IPS DF 6.9 (cell line): Measurements from ENCODE around the gene PIP5K1B.
"Not testable (repeated sequence)": the region's sequence is repeated elsewhere in the genome, so short reads cannot be mapped to it uniquely, and the experiment has no call there.

Experiments
- DNase-seq: peaks from one replicate; pipeline ENCODE4 v3.0.0-alpha.2; 2013; ENCODE audit warnings: low read depth, low spot score
- H3K27ac ChIP-seq: one replicate; pipeline ENCODE4 v1.5.1; 2013; ENCODE audit warnings: low read length, control low read depth
- H3K27me3 ChIP-seq: 2 replicates; pipeline ENCODE4 v1.6.1; 2013; ENCODE audit warnings: mild to moderate bottlenecking, low read length; ENCODE audit not compliant: control insufficient read depth, insufficient read depth
- H3K36me3 ChIP-seq: 2 replicates; pipeline ENCODE4 v1.6.1; 2013; ENCODE audit warnings: low read length; ENCODE audit not compliant: control insufficient read depth, insufficient read depth
- H3K4me1 ChIP-seq: 2 replicates; pipeline ENCODE4 v1.6.1; 2013; ENCODE audit warnings: low read length; ENCODE audit not compliant: control insufficient read depth, insufficient read depth
- H3K4me3 ChIP-seq: 2 replicates; pipeline ENCODE4 v1.5.1; 2013; ENCODE audit warnings: mild to moderate bottlenecking, low read length
- H3K9me3 ChIP-seq: 2 replicates; pipeline ENCODE4 v1.6.1; 2013; ENCODE audit warnings: low read length, inconsistent platforms; ENCODE audit not compliant: control insufficient read depth, insufficient read depth
- WGBS: extraction: QIAGEN DNeasy Blood & Tissue Kit; methylation state at CpG from one replicate; pipeline ENCODE4 v1.1.7; 2013; ENCODE audit warnings: mixed read lengths, missing lambda C conversion rate; ENCODE audit not compliant: insufficient read length, insufficient coverage; 5-methylcytosine and 5-hydroxymethylcytosine counted together

Gene PIP5K1B

DNA sequence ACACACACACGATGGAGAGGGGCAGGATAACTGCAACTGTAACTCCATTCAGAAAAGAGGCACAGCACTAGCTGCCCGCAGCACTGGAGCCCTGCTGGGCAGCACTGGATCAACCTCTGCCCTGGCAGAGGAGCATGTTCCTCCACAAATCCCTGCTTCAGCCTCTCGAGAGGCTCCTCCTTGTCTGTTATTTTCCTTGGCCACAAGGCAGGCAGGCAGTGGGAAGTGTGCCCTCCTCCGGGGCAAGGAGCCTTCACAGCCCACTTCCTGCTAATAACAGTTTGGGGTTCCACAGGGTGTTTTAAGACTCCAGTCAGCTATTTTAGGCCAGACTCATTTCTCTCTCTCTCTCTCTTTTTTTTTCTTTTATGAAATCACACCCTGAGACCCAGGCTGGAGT, 342.3 kb downstream of the PIP5K1B start:
- H3K9me3 ChIP-seq, result no peaks in the 10 kb centered on the region
- H3K27me3 ChIP-seq, result no peaks in the 10 kb centered on the region
- no CpG with 5 or more reads among the region's 4 CpGs for WGBS
- DNase-seq, result no peak
- no peak overlapping the region for H3K4me3 ChIP-seq
- no peak overlapping the region for H3K27ac ChIP-seq
- peaks cover 3% of the 10 kb centered on the region; the same call in 1 of the 2 replicates for H3K4me1 ChIP-seq
- 0 out of 2 replicates have a peak, but pooled peaks cover 11% of the 10 kb centered on the region for H3K36me3 ChIP-seq

DNA sequence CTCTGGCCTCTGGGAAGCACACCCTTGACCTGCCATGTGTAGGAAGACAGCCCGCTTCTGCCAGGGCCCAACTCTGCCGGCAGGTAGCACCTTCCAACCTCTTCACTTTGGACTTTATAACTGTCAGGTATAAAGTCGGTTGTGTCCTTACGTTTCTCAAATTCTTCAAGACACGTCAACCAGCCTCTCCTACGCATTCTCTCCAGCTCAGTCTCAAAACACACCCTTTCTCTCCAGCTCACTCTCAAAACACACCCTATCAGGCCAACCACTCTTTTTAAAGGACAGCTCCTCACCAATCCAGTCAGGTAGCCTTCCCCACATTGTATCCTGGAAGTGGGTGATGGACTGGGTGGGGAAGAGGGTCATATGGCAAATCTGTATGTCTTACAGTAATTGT, 344.1 kb downstream of the PIP5K1B start:
- Histone ChIP-seq H3K27me3 (no peaks in the 10 kb centered on the region), H3K27ac (no peak overlapping the region), H3K36me3 (0 out of 2 replicates have a peak, but pooled peaks cover 11% of the 10 kb centered on the region), H3K4me1 (peaks cover 3% of the 10 kb centered on the region; the same call in 1 of the 2 replicates), H3K9me3 (no peaks in the 10 kb centered on the region), H3K4me3 (no peak overlapping the region)
- DNase-seq, result no peak
- WGBS, result no CpG with 5 or more reads among the region's 6 CpGs

DNA sequence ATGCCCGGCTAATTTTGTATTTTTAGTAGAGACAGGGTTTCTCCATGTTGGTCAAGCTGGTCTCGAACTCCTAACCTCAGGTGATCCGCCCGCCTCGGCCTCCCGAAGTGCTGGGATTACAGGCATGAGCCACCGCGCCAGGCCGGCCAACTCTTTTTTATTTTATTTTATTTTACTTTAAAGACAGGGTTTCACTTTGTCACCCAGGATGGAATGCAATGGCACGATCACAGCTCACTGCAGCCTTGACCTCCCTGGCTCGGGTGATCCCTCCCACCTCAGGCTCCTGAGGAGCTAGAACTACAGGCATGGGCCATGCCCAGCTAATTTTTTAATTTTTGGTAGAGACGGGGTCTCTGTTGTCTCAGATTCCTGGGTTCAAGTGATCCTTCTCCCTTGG, 345.9 kb downstream of the PIP5K1B start:
- WGBS, result no CpG with 5 or more reads among the region's 12 CpGs
- not testable (repeated sequence) for H3K27ac ChIP-seq, H3K4me3 ChIP-seq, H3K9me3 ChIP-seq, H3K27me3 ChIP-seq, H3K4me1 ChIP-seq, DNase-seq
- 0 out of 2 replicates have a peak, but pooled peaks cover 11% of the 10 kb centered on the region for H3K36me3 ChIP-seq

DNA sequence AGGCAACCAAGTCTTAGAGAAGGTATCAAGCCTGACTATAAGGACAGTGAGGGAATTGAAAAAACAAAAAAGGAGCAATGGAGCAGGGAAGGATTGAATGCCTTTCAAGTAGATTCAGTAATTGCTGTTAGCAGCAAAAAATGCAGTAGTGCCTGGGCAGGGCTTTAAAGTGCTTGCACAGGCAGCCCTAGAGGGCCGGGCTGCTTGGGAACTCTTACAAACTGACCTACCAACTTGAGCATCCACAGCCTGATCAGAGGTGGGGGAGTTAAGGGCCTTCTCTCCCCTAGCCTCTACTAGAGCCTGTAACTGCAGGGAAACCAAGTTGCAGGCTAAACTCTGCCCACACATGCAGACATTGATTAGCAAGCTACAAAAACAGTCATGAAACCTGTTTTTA, 349.9 kb downstream of the PIP5K1B start:
- no CpG with 5 or more reads among the region's 1 CpG for WGBS
- Histone ChIP-seq H3K4me3 (no peak overlapping the region), H3K9me3 (no peaks in the 10 kb centered on the region), H3K4me1 (no peaks in the 10 kb centered on the region), H3K27me3 (no peaks in the 10 kb centered on the region), H3K36me3 (no peaks in the 10 kb centered on the region), H3K27ac (no peak overlapping the region)
- DNase-seq, result no peak

DNA sequence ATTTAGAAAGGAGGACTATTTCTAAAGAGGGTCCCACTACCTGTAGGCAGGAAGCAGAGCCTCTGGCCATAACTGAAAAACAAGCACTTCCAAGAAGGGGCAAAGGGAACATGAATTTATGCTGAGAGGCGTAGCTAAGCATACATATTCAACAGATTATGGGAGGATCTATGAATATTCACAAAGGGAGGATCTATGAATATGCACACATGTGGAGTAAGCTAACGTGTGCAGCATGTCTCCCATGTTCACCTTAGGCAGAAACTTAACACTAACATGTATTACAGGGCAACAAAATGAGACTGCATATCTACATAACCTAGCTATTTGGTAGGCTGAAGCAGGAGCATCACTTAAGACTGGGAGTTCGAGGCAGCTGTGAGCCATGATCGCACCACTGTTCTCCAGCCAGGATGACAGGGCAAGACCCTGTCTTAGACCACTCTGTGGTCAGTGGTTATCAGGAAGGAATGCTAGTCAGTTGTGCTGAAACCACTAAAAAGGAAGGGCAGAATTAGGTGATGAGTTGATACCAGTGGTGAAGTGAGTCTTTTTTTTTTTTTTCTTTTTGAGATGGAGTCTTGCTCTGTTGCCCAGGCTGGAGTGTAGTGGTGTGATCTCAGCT, 351.3 kb downstream of the PIP5K1B start:
- no peak overlapping the region for H3K27ac ChIP-seq

DNA sequence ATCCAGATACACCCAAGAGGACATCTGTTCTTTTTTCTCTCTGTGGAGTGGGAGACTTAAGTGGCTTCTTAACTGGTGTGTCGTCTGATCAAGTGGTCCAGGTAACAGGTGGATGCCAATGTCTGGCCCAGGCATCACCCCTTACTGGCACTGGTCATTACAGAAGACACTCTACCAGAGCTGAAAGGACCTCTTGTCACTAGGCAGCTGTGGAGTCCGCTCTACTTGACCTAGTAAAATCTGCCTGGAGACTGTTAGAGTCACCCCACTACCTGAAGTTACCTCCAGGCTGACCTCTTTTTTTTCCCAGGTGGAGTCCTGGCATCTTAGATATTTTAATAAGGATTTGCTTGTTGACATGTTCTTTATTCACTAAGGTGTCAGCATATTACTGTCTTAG, 353.1 kb downstream of the PIP5K1B start:
- no CpG with 5 or more reads among the region's 2 CpGs for WGBS
- H3K4me3 ChIP-seq, result no peak overlapping the region
- no peak overlapping the region for H3K27ac ChIP-seq
- DNase-seq, result no peak
- no peaks in the 10 kb centered on the region for H3K36me3 ChIP-seq
- H3K27me3 ChIP-seq, result no peaks in the 10 kb centered on the region
- H3K9me3 ChIP-seq, result no peaks in the 10 kb centered on the region
- H3K4me1 ChIP-seq, result peaks cover 3% of the 10 kb centered on the region; the same call in 1 of the 2 replicates

More for the DNA sequence above, 351.3 kb downstream of the PIP5K1B start:
- Histone ChIP-seq H3K27me3 (no peaks in the 10 kb centered on the region), H3K4me3 (no peak overlapping the region), H3K9me3 (no peaks in the 10 kb centered on the region), H3K4me1 (peaks cover 3% of the 10 kb centered on the region; the same call in 1 of the 2 replicates), H3K36me3 (no peaks in the 10 kb centered on the region)
- DNase-seq, result no peak
- no CpG with 5 or more reads among the region's 4 CpGs for WGBS
